ENCODE data around the gene CADM1.
A peak's percentile ranks its signal among the peaks of the same experiment; 100 is the strongest.

The CADM1 gene

GRCh38 chr11:115226556-115226955, 277.7 kb downstream of the CADM1 start:
- DNase-seq, result no peak

GRCh38 chr11:115224551-115224950, 279.7 kb downstream of the CADM1 start:
- DNase-seq, result no peak

- no peak for DNase-seq
Observed at GRCh38 chr11:115222863-115223530, 281.2 kb downstream of the CADM1 start.

GRCh38 chr11:115222218-115222862, 281.9 kb downstream of the CADM1 start:
- peak; percentile 23 for DNase-seq

GRCh38 chr11:115221461-115222069, 282.6 kb downstream of the CADM1 start:
- DNase-seq, result no peak

GRCh38 chr11:115220911-115221310, 283.3 kb downstream of the CADM1 start:
- DNase-seq, result no peak

- DNase-seq, result no peak
Observed at GRCh38 chr11:115220423-115220822, 283.8 kb downstream of the CADM1 start.

GRCh38 chr11:115219376-115219775, 284.8 kb downstream of the CADM1 start:
- DNase-seq, result no peak

- no peak for DNase-seq
Observed at GRCh38 chr11:115217726-115218311, 286.4 kb downstream of the CADM1 start.

GRCh38 chr11:115215694-115216617, 288.3 kb downstream of the CADM1 start:
- DNase-seq, result no peak

- no peak for DNase-seq
Observed at GRCh38 chr11:115214644-115215234, 289.5 kb downstream of the CADM1 start.

- no peak for DNase-seq
Observed at GRCh38 chr11:115213007-115213406, 291.2 kb downstream of the CADM1 start.

- DNase-seq, result no peak
Observed at GRCh38 chr11:115208808-115209259, 295.4 kb downstream of the CADM1 start.

- DNase-seq, result no peak
Observed at GRCh38 chr11:115207916-115208315, 296.3 kb downstream of the CADM1 start.

GRCh38 chr11:115207166-115207591, 297.0 kb downstream of the CADM1 start:
- DNase-seq, result no peak

GRCh38 chr11:115206365-115207022, 297.7 kb downstream of the CADM1 start:
- no peak for DNase-seq

GRCh38 chr11:115202900-115203552, 301.2 kb downstream of the CADM1 start:
- DNase-seq, result no peak

- no peak for DNase-seq
Observed at GRCh38 chr11:115202074-115202473, 302.1 kb downstream of the CADM1 start.

GRCh38 chr11:115201111-115201792, 303.0 kb downstream of the CADM1 start:
- no peak for DNase-seq

GRCh38 chr11:115199481-115200069, 304.6 kb downstream of the CADM1 start:
- no peak for DNase-seq

All from NCI-H1694 (cell line).